HepG2 (cell line): Measurements from ENCODE around the gene YTHDF1. TPM values are rescaled to one million over a fixed set of nuclear protein-coding genes. Genes with fewer than 3 reads are reported as not detected.

ENCODE experiments used
- ATAC-seq: fragments of 200-7000 bp; cut with Tn5 transposase; 3 replicates; pipeline ENCODE4 v1.9.1; 2020; ENCODE audit warnings: mild to moderate bottlenecking, moderate library complexity
- BruUV-seq: library from RNA; stranded (reverse); fragments of 400-500 nt; replicated peaks from 2 replicates; lab custom pipeline; 2021; lab: Mats Ljungman, UMichigan
- CTCF ChIA-PET: fragments of 300-600 bp; formaldehyde crosslinking; extraction: SDS; loops from one replicate; lab custom pipeline; 2021; ENCODE audit warnings: low total read pairs, inconsistent platforms, low intra/inter-chr PET ratio; lab: Yijun Ruan, JAX
- POLR2A ChIA-PET: fragments of 350-600 bp; sonication (Branson Sonifier 250); formaldehyde crosslinking; loops from one replicate; lab custom pipeline; 2020; ENCODE audit warnings: antibody characterized with exemption, inconsistent platforms; lab: Yijun Ruan, JAX
- DNase-seq: peaks from one replicate; pipeline ENCODE4 v3.0.0-alpha.2; 2015; ENCODE audit warnings: low spot score
- FAIRE-seq: peaks from 3 replicates; lab custom pipeline; 2011; peaks lifted over from hg19 to GRCh38; lab: Jason Lieb, UNC
- H2AFZ ChIP-seq: one replicate; pipeline ENCODE4 v1.6.1; 2011; ENCODE audit warnings: low read length, inconsistent platforms
- H3K27ac ChIP-seq: fragments of 300-600 bp; 3 replicates; pipeline ENCODE4 v1.8.0; 2011; ENCODE audit warnings: mixed run types, mild to moderate bottlenecking, mixed read lengths, low read length, inconsistent platforms; ENCODE audit not compliant: insufficient read depth; ENCODE audit errors: extremely low read length
- H3K27me3 ChIP-seq, 2 experiments: fragments of 200-600 bp in 1 of 2; 2 replicates in 1 of 2; 3 replicates in 1 of 2; pipeline versions ENCODE4 v1.6.0 to v1.8.0; 2011; ENCODE audit warnings: low read length in 2 of 2, mild to moderate bottlenecking in 2 of 2, moderate library complexity in 2 of 2, inconsistent platforms in 1 of 2; ENCODE audit not compliant: insufficient read depth in 2 of 2, control insufficient read depth in 1 of 2
- H3K36me3 ChIP-seq, 2 experiments: fragments of 200-600 bp in 1 of 2; replicated peaks in 1 of 2; 2 replicates in 1 of 2; 3 replicates in 1 of 2; pipeline versions ENCODE4 v1.5.1 to v1.8.0; 2011; ENCODE audit warnings: low read length in 2 of 2, inconsistent platforms in 1 of 2; ENCODE audit not compliant: insufficient read depth in 2 of 2, control insufficient read depth in 1 of 2
- H3K4me1 ChIP-seq: 2 replicates; pipeline ENCODE4 v1.5.1; 2012; ENCODE audit warnings: low read length, inconsistent platforms; ENCODE audit not compliant: insufficient read depth
- H3K4me2 ChIP-seq: 2 replicates; pipeline ENCODE4 v1.6.0; 2011; ENCODE audit warnings: low read depth, low read length, inconsistent platforms
- H3K4me3 ChIP-seq, 3 experiments: fragments of 200-600 bp in 1 of 3; sonication (generic), shearing (Covaris generic) in 1 of 3; replicated peaks in 1 of 3; 2 replicates each; pipeline ENCODE4 v1.5.1; 2011 to 2016; ENCODE audit warnings: low read length in 3 of 3, inconsistent platforms in 2 of 3, low read depth in 2 of 3, mild to moderate bottlenecking in 2 of 3, control low read depth in 1 of 3, mixed read lengths in 1 of 3; ENCODE audit not compliant: insufficient read depth in 1 of 3
- H3K79me2 ChIP-seq: one replicate; pipeline ENCODE4 v1.6.1; 2011; ENCODE audit warnings: low read length, inconsistent platforms; ENCODE audit not compliant: insufficient read depth
- H3K9ac ChIP-seq: 2 replicates; pipeline ENCODE4 v1.6.0; 2011; ENCODE audit warnings: mild to moderate bottlenecking, low read depth, low read length, inconsistent platforms; ENCODE audit not compliant: insufficient read depth
- H3K9me3 ChIP-seq: 2 replicates; pipeline ENCODE4 v1.5.1; 2012; ENCODE audit warnings: mild to moderate bottlenecking, low read length
- H4K20me1 ChIP-seq: 2 replicates; pipeline ENCODE4 v1.6.0; 2011; ENCODE audit warnings: inconsistent platforms, mild to moderate bottlenecking, low read length, moderate library complexity; ENCODE audit not compliant: insufficient read depth
- HDAC1 ChIP-seq: sonication (generic); formaldehyde crosslinking; IDR thresholded peaks from 2 replicates; pipeline ENCODE4 v1.5.1; 2020; ENCODE audit warnings: mild to moderate bottlenecking, missing genetic modification reagents
- HOXA5 ChIP-seq: sonication (generic); formaldehyde crosslinking; IDR thresholded peaks from 2 replicates; pipeline ENCODE4 v1.4.0; 2020; ENCODE audit warnings: missing genetic modification reagents
- KLF13 ChIP-seq: sonication (generic); formaldehyde crosslinking; IDR thresholded peaks from 2 replicates; pipeline ENCODE4 v1.4.0; 2020; ENCODE audit warnings: mild to moderate bottlenecking, missing genetic modification reagents
- NFATC3 ChIP-seq: sonication (generic); formaldehyde crosslinking; IDR thresholded peaks from 2 replicates; pipeline ENCODE4 v1.5.1; 2020; ENCODE audit warnings: mild to moderate bottlenecking, missing genetic modification reagents
- SALL2 ChIP-seq: sonication (generic); formaldehyde crosslinking; IDR thresholded peaks from 2 replicates; pipeline ENCODE4 v1.8.1; 2023; ENCODE audit warnings: mild to moderate bottlenecking, missing genetic modification reagents, inconsistent platforms
- SNAPC5 ChIP-seq: sonication (generic); formaldehyde crosslinking; IDR thresholded peaks from 2 replicates; pipeline ENCODE4 v1.8.1; 2023; ENCODE audit warnings: mild to moderate bottlenecking, missing genetic modification reagents, borderline replicate concordance
- TARDBP ChIP-seq: sonication (generic); formaldehyde crosslinking; IDR thresholded peaks from 2 replicates; pipeline ENCODE4 v1.8.0; 2022; ENCODE audit warnings: mild to moderate bottlenecking, missing genetic modification reagents
- YY1 ChIP-seq: IDR thresholded peaks from 2 replicates; pipeline ENCODE4 v1.6.1; 2011; ENCODE audit warnings: low read length, low read depth, moderate library complexity, mild to moderate bottlenecking; ENCODE audit not compliant: insufficient read depth, insufficient replicate concordance
- ZNF563 ChIP-seq: sonication (generic); formaldehyde crosslinking; IDR thresholded peaks from 2 replicates; pipeline ENCODE4 v1.8.0; 2022; ENCODE audit warnings: mild to moderate bottlenecking, moderate library complexity, missing genetic modification reagents
- WGBS: methylation state at CpG from one replicate; pipeline ENCODE4 v1.1.6; 2017; ENCODE audit warnings: low lambda C conversion rate; 5-methylcytosine and 5-hydroxymethylcytosine counted together
- in situ Hi-C: cut with HindIII; loops from 2 replicates; pipeline ENCODE4 v1.10.0; 2017; ENCODE audit warnings: low pct_unique_long_range_greater_than_20kb; ENCODE audit not compliant: extremely low pct_ligation_motif_present
- intact Hi-C: fragments of 100-400 bp; cut with micrococcal nuclease; formaldehyde crosslinking; loops from one replicate; pipeline ENCODE4 v1.10.0; 2022; ENCODE audit not compliant: unreplicated experiment
- polyA plus RNA-seq, 8 experiments: library from polyadenylated mRNA; depleted of rRNA in 3 of 8; stranded (reverse) in 7 of 8; unstranded in 1 of 8; fragments of >200 nt; fragmentation: Illumina TruSeq in 4 of 8; extraction: Trizol in 4 of 8; gene quantifications; 2 replicates each; pipeline versions ENCODE4 v1.2.1 to v1.2.3, GENCODE V29; 2011 to 2016; ENCODE audit warnings: low read depth in 4 of 8, missing spikeins in 1 of 8, mixed read lengths in 1 of 8; ENCODE audit not compliant: insufficient read depth in 1 of 8
- total RNA-seq, 5 experiments: library from RNA; depleted of rRNA; stranded (reverse); fragments of >200 nt; fragmentation: Illumina TruSeq; extraction: Trizol; gene quantifications; 2 replicates each; pipeline ENCODE4 v1.2.3, GENCODE V29; 2016; ENCODE audit warnings: low read depth in 1 of 5

The YTHDF1 gene
- total and polyA plus RNA-seq, 2 of the 13 experiments (the other 11 are each of a cell fraction or from before 2014, with no cell fraction given): 34.5 to 37.7 TPM

DNA sequence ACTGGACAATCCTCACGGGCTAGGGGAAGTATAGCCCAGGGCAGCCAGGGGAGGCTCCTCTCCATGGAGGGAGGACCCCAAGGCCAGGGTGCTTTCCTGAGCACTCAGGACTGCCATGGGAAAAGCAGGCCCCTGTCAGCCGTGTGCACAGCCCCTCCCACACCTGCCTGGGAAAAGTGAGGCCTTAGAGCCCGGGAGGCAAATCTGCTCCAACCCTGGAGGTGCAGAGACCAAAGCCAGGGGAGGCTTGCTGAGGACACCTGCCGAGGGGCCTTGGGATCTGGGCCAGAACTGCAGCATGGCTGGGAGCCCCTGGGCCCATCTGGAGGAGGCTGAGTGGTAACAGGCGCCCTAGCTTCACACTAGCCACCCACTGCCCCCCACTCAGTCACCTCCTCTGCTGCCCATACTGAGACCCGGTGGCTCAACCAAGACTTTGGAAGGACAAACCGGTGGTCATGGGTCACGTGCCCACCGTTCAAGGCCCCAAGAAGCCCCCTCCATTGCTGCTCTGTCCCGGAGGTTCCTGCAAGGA lies 55.2 kb downstream of the YTHDF1 start:
- Histone ChIP-seq H3K36me3 (no peaks in the 10 kb centered on the region), H3K9me3 (no peaks in the 10 kb centered on the region), H3K4me1 (no peaks in the 10 kb centered on the region), H3K9ac (no peak overlapping the region), H4K20me1 (peaks cover 8% of the 10 kb centered on the region; the same call in 1 of the 2 replicates), H3K27me3 (peaks cover 46 to 90% of the 10 kb centered on the region in 2 experiments), H2AFZ (no peak overlapping the region), H3K4me3 (no peak overlapping the region), H3K4me2 (no peak overlapping the region), H3K79me2 (no peaks in the 10 kb centered on the region), H3K27ac (no peak overlapping the region)
- no peak for FAIRE-seq
- no peak for TF ChIP-seq SALL2 (CRISPR knock-in tag)
- in situ Hi-C loops: no loop called here
- intact Hi-C loops: no loop called here
- BruUV-seq: no TSS peak
- ChIA-PET CTCF (no interaction called here), POLR2A (no interaction called here)
- no peak for DNase-seq
- WGBS: 0% methylated on average over 8 of the region's 10 CpGs
- ATAC-seq: no peak

- no peaks in the 10 kb centered on the region for H3K4me1 ChIP-seq
- H3K9me3 ChIP-seq: no peaks in the 10 kb centered on the region
- no peak for TF ChIP-seq NFATC3 (CRISPR knock-in tag)
- no peak for TF ChIP-seq SNAPC5 (CRISPR knock-in tag)
- no peak for TF ChIP-seq HDAC1 (CRISPR knock-in tag)
- no peak for TF ChIP-seq KLF13 (CRISPR knock-in tag)
- no peak for TF ChIP-seq TARDBP
- no peak for TF ChIP-seq HOXA5
- no peak for TF ChIP-seq YY1
- no peak for TF ChIP-seq ZNF563
Observed at GRCh38 chr20:63159826-63160640, 55.9 kb downstream of the YTHDF1 start.

More at GRCh38 chr20:63159826-63160640, 55.9 kb downstream of the YTHDF1 start:
- no peak overlapping the region for H3K4me2 ChIP-seq
- peaks cover 9% of the 10 kb centered on the region; the same call in 1 of the 2 replicates for H4K20me1 ChIP-seq
- DNase-seq (no peak), ATAC-seq (no peak), FAIRE-seq (no peak)
- peaks cover 44 to 90% of the 10 kb centered on the region in 2 experiments for H3K27me3 ChIP-seq
- in situ Hi-C loops: no loop called here
- BruUV-seq: no TSS peak
- intact Hi-C loops: no loop called here
- WGBS: 8% methylated on average over 9 of the region's 10 CpGs
- no peaks in the 10 kb centered on the region for H3K36me3 ChIP-seq
- POLR2A ChIA-PET: no interaction called here
- no peak overlapping the region for H2AFZ ChIP-seq
- CTCF ChIA-PET: no interaction called here
- H3K9ac ChIP-seq: no peak overlapping the region
- no peak overlapping the region for H3K27ac ChIP-seq
- H3K4me3 ChIP-seq: no peak overlapping the region
- no peaks in the 10 kb centered on the region for H3K79me2 ChIP-seq
